Adrenal gland (tissue), 12 donors: Measurements from ENCODE around the gene AKT1S1. TPM values are rescaled to one million over a fixed set of nuclear protein-coding genes. Genes with fewer than 3 reads are reported as not detected.

Source experiments
- DNase-seq, 7 donors: peaks; one replicate each; pipeline ENCODE4 v3.0.0-alpha.2; 2019 to 2020
- H3K27ac ChIP-seq, 5 donors: fragments of 200-600 bp; sonication (generic) in 4 of 5; 1 replicate in 3 of 5; 2 replicates in 2 of 5; pipeline versions ENCODE4 v1.5.1 to v1.8.0; 2016 to 2020; ENCODE audit warnings: mild to moderate bottlenecking in 1 of 5
- H3K27me3 ChIP-seq: fragments of 200-600 bp; 2 replicates; pipeline ENCODE4 v1.8.0; 2021
- H3K36me3 ChIP-seq, 2 donors: fragments of 200-600 bp; replicated peaks in 1 of 2; 1 replicate in 1 of 2; 2 replicates in 1 of 2; pipeline versions ENCODE4 v1.5.1 to v1.8.0; 2018 to 2022
- H3K4me1 ChIP-seq, 2 donors: fragments of 200-600 bp; replicated peaks in 1 of 2; 1 replicate in 1 of 2; 2 replicates in 1 of 2; pipeline versions ENCODE4 v1.5.1 to v1.8.0; 2018 to 2021
- H3K4me3 ChIP-seq, 4 donors: fragments of 200-600 bp; sonication (generic) in 3 of 4; one replicate each; pipeline ENCODE4 v1.5.1; 2016 to 2018
- H3K9me3 ChIP-seq, 3 donors: fragments of 200-600 bp; sonication (generic) in 1 of 3; replicated peaks in 1 of 3; 1 replicate in 2 of 3; 2 replicates in 1 of 3; pipeline versions ENCODE4 v1.5.1 to v1.8.0; 2016 to 2021
- POLR2A ChIP-seq, 2 donors: fragments of 450-650 bp; IDR thresholded peaks; one replicate each; pipeline ENCODE4 v1.6.1; 2017; ENCODE audit warnings: antibody characterized with exemption in 2 of 2, mild to moderate bottlenecking in 2 of 2, moderate library complexity in 1 of 2
- WGBS, 4 donors: extraction: QIAGEN DNeasy Blood & Tissue Kit in 2 of 4; methylation state at CpG; one replicate each; pipeline versions ENCODE4 v1.1.5 to v1.1.7; 2013 to 2017; 5-methylcytosine and 5-hydroxymethylcytosine counted together
- intact Hi-C, 2 donors: fragments of 100-400 bp; cut with DNase I; formaldehyde crosslinking; loops; one replicate each; pipeline versions ENCODE4 v1.14.1 to v1.15.0; 2022 to 2023
- polyA plus RNA-seq, 3 donors: library from polyadenylated mRNA; stranded (reverse); fragments of 200-250 nt in 2 of 3; fragments of 350-450 nt in 1 of 3; fragmentation: Illumina TruSeq in 1 of 3; extraction: RNeasy Lipid Tissue Mini Kit (QIAGEN cat#74804) in 1 of 3; gene quantifications; one replicate each; pipeline ENCODE4 v1.2.3, GENCODE V29; 2013 to 2014
- total RNA-seq, 9 donors: library from RNA; depleted of rRNA in 4 of 9; stranded (reverse); fragments of >200 nt in 4 of 9; fragments of 120-200 nt in 1 of 9; fragmentation: NEBNext Ultra II Directional in 1 of 9; extraction: Animal tissue kit (Norgen Biotek cat#: 25700) in 1 of 9; gene quantifications; one replicate each; pipeline versions ENCODE4 v1.1.0 to v1.2.4, GENCODE V29; 2013 to 2023
- TF ChIP-seq, protein P1 (sequence below), 6 experiments: fragments of 450-650 bp in 4 of 6; fragments of 200-600 bp in 2 of 6; sonication (generic) in 1 of 6; IDR thresholded peaks; 1 replicate in 5 of 6; 2 replicates in 1 of 6; pipeline versions ENCODE4 v1.5.1 to v1.8.0; 2016 to 2021; ENCODE audit warnings: antibody characterized with exemption in 6 of 6, mild to moderate bottlenecking in 2 of 6, moderate library complexity in 1 of 6
- donor health status: healthy with polysubstance abuse.
- donor health status: Bipolar disorder and iron deficiency.
- donor health status: DM: yes; HTN: yes; CAD: no.
- donor health status: DM: no; HTN: no; CAD: no.
- donor health status: DM: no; HTN: no; CAD: no.
- donor health status: DM: yes; HTN: yes; CAD: no.

The AKT1S1 gene
- total and polyA plus RNA-seq, 12 donors = 19.8 to 89.6 (median 59.1) TPM

DNA sequence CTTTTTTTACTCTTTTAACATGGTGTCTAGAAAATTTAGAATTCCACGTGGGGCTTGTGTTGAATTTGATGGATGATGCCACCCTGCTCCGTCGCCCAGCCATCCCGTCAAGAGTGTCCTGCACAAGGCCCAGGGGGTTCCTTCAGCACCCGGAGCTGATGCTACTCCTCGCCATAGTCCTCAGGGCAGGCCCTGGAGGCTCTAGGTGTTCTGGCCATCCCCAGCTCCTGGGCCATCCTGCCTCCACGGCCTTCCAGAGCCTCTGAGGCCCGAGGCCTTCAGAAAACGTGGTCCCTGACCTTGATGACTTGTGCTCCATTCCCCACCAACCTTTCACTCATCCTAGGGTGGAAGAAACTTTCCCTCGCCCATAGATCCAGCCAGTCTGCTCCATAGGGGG, 3.3 kb downstream of the AKT1S1 start:
- intact Hi-C loops = no loop called here
- no peak for TF ChIP-seq POLR2A (IDR thresholded peaks at IDR 0.05)
- TF ChIP-seq, protein P1, sequence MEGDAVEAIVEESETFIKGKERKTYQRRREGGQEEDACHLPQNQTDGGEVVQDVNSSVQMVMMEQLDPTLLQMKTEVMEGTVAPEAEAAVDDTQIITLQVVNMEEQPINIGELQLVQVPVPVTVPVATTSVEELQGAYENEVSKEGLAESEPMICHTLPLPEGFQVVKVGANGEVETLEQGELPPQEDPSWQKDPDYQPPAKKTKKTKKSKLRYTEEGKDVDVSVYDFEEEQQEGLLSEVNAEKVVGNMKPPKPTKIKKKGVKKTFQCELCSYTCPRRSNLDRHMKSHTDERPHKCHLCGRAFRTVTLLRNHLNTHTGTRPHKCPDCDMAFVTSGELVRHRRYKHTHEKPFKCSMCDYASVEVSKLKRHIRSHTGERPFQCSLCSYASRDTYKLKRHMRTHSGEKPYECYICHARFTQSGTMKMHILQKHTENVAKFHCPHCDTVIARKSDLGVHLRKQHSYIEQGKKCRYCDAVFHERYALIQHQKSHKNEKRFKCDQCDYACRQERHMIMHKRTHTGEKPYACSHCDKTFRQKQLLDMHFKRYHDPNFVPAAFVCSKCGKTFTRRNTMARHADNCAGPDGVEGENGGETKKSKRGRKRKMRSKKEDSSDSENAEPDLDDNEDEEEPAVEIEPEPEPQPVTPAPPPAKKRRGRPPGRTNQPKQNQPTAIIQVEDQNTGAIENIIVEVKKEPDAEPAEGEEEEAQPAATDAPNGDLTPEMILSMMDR (IDR thresholded peaks at IDR 0.05) = no peak
- H3K4me1 ChIP-seq = peaks cover 30 to 45% of the 10 kb centered on the region in 2 donors

DNA sequence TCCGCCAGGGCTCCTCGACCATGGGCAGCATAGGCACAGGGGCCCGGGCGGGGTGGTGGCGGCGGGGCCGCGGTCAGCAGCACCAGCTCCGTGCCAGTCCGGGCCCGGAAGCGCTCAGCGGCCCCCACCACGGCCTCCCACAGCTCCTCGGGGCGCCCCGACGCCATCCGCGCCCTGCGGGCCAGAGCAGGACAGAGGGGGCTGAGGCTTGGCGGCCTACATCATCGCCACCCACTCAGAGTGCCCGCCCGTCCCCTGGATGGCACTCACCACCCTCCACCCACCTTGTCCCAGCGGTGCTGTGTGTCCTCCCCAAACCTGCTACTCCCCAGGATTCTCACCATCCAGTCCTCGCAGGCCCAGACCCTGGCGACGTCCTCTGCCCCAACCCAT, 4.0 kb downstream of the AKT1S1 start:
- Histone ChIP-seq H3K27me3 (no peaks in the 10 kb centered on the region), H3K9me3 (no peaks in the 10 kb centered on the region), H3K36me3 (peaks cover 0 to 7% of the 10 kb centered on the region in 2 donors), H3K4me1 (peaks cover 30 to 45% of the 10 kb centered on the region in 2 donors), H3K27ac (no peak overlapping the region), H3K4me3 (no peak overlapping the region)
- peak in 2 of 7 donors; percentile 37 to 47 for DNase-seq
- TF ChIP-seq, protein P1 (IDR thresholded peaks at IDR 0.05) = no peak
- TF ChIP-seq POLR2A (IDR thresholded peaks at IDR 0.05) = no peak
- 80 to 94% (median 93%) methylated on average over 12 to 29 of the region's 29 CpGs for WGBS, 4 donors
- intact Hi-C loops = no loop called here

More for the DNA sequence above, 3.3 kb downstream of the AKT1S1 start:
- 70 to 78% (median 72%) methylated on average over 10 of the region's 10 CpGs for WGBS, 4 donors
- H3K27me3 ChIP-seq = no peaks in the 10 kb centered on the region
- peaks cover 0 to 8% of the 10 kb centered on the region in 2 donors for H3K36me3 ChIP-seq
- peak overlapping the region in 2 of 5 donors; percentile 16 to 17 for H3K27ac ChIP-seq
- H3K4me3 ChIP-seq = no peak overlapping the region
- DNase-seq = peak in 1 of 7 donors; percentile 28
- H3K9me3 ChIP-seq = no peaks in the 10 kb centered on the region

DNA sequence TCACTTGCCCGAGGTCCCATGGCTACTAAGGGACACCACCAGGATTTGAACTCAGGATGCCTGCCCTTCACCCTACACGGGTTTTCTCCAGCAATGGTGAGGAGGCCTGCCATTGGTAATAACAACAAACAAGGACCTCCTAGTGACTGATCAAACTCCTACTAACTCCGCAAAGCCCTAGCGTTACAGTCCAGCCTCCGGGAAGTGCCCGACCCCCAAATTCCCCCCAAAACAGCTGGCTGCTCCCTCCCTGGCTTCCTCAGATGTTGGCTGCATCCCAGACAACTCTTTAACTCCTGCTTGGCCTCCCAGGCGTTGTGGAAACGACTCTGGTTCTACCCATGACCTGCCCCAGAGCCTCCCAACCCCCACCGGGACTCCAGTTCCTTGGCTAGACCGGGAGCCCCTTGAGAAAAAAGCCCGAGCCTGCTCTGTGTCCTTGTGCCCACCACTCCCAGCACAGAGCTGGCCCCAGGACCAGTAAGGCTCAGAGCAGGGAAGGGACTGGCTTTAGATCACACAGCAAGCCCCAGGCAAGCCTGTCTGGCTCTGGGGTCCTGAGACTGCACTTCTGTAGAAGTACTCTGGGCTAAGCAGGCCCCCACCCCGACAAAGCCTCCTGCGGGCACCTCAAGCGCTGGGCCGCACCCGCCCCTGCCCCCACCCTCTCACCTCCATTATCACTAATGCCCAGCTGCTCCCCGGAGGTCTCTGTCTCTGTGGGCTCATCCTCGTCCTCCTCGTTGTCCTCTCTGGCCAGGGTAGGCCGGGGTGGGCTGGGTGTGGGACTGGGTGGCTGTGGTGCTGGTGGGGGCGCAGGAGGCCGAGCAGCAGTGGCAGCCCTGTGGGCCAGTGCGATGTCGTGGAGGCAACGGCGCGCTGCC, 4.7 kb downstream of the AKT1S1 start:
- Histone ChIP-seq H3K27ac (peak overlapping the region in 1 of 5 donors; percentile 94), H3K4me1 (peaks cover 33 to 51% of the 10 kb centered on the region in 2 donors), H3K27me3 (no peaks in the 10 kb centered on the region), H3K36me3 (peaks cover 0 to 7% of the 10 kb centered on the region in 2 donors), H3K4me3 (no peak overlapping the region), H3K9me3 (no peaks in the 10 kb centered on the region)
- intact Hi-C loops = no loop called here
- DNase-seq = peak in 1 of 7 donors; percentile 38
- WGBS, 4 donors = 77 to 88% (median 83%) methylated on average over 16 to 27 of the region's 27 CpGs
- TF ChIP-seq, protein P1 (IDR thresholded peaks at IDR 0.05) = no peak
- TF ChIP-seq POLR2A (IDR thresholded peaks at IDR 0.05) = no peak

DNA sequence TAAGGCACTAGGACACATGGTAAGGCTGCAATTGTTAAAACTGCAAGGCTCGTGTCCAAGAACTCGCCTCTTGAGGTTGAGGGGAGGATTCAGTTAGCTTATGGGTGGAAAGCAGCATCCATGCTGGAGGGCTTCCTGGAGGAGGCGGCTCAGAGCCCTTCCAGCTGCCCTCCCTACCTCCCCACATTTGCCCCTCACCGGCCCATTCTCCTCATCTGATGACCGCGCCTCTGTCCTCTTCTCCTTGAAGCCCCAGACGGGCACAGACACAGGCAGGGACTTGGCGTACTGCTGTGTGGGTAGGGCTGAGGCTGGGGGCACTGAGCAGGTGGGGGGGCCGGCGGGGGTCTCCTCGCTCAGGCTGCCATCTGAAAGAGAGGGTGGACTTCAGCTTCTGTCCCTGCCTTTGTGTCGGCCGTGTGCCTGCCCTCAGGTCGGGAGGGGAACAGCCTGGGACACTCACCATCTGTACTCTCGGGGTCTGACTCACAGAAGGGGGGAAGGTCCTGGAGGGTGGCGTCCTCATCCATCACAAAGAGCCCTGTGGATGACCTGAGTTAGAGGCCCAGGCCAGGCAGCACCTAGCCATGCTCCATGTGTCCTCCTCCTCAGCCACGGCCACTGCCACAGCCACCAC, 5.7 kb downstream of the AKT1S1 start:
- DNase-seq = peak in 3 of 7 donors; percentile 47 to 53 (median 48)
- intact Hi-C loops = no loop called here

More for the DNA sequence above, 5.7 kb downstream of the AKT1S1 start:
- TF ChIP-seq, protein P1 (IDR thresholded peaks at IDR 0.05) = no peak
- TF ChIP-seq POLR2A (IDR thresholded peaks at IDR 0.05) = no peak
- Histone ChIP-seq H3K4me1 (peaks cover 33 to 53% of the 10 kb centered on the region in 2 donors), H3K27ac (peak overlapping the region in 3 of 5 donors; percentile 38 to 94 (median 94)), H3K27me3 (no peaks in the 10 kb centered on the region), H3K4me3 (no peak overlapping the region), H3K36me3 (peaks cover 0 to 7% of the 10 kb centered on the region in 2 donors), H3K9me3 (no peaks in the 10 kb centered on the region)
- WGBS, 4 donors = 84 to 86% (median 85%) methylated on average over 13 to 17 of the region's 17 CpGs
